Spleen (tissue), 7 donors: ENCODE results near the gene SYNPR.

Experiments used
- POLR2A ChIP-seq, 3 donors: fragments of 450-650 bp; IDR thresholded peaks; one replicate each; pipeline ENCODE4 v1.5.1; 2017; ENCODE audit warnings: antibody characterized with exemption in 3 of 3, mild to moderate bottlenecking in 1 of 3
- TF ChIP-seq, protein P1 (sequence below), 11 experiments: fragments of 200-600 bp in 7 of 11; fragments of 450-650 bp in 4 of 11; sonication (generic) in 4 of 11; IDR thresholded peaks in 8 of 11; conservative IDR thresholded peaks in 3 of 11; 1 replicate in 7 of 11; 2 replicates in 4 of 11; pipeline versions ENCODE4 v1.4.0 to v1.8.0; 2016 to 2021; ENCODE audit warnings: antibody characterized with exemption in 11 of 11, inconsistent platforms in 4 of 11, mild to moderate bottlenecking in 1 of 11
- donor health status: DM: no; HTN: no; CAD: no; lungs with moderate emphysema.
- donor health status: DM: no; HTN: no; CAD: no.
- donor health status: DM: no; HTN: no; CAD: no.

GRCh38 chr3:63400246-63400860 is 122.2 kb downstream of the SYNPR start:
- TF ChIP-seq, protein P1, sequence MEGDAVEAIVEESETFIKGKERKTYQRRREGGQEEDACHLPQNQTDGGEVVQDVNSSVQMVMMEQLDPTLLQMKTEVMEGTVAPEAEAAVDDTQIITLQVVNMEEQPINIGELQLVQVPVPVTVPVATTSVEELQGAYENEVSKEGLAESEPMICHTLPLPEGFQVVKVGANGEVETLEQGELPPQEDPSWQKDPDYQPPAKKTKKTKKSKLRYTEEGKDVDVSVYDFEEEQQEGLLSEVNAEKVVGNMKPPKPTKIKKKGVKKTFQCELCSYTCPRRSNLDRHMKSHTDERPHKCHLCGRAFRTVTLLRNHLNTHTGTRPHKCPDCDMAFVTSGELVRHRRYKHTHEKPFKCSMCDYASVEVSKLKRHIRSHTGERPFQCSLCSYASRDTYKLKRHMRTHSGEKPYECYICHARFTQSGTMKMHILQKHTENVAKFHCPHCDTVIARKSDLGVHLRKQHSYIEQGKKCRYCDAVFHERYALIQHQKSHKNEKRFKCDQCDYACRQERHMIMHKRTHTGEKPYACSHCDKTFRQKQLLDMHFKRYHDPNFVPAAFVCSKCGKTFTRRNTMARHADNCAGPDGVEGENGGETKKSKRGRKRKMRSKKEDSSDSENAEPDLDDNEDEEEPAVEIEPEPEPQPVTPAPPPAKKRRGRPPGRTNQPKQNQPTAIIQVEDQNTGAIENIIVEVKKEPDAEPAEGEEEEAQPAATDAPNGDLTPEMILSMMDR (IDR thresholded peaks at IDR 0.05 in 8 of 11, conservative IDR thresholded peaks at IDR 0.05 in 3 of 11) = no peak
- no peak for TF ChIP-seq POLR2A (IDR thresholded peaks at IDR 0.05)
